Hepatocyte (in vitro differentiated cells): ENCODE data around the gene WDFY4.

ENCODE experiments used
- CTCF ChIP-seq: fragments of 200-600 bp; sonication (generic); IDR thresholded peaks from 2 replicates; pipeline ENCODE4 v1.5.1; 2016; ENCODE audit warnings: antibody characterized with exemption, mild to moderate bottlenecking; ENCODE audit not compliant: poor library complexity
- EZH2phosphoT487 ChIP-seq: fragments of 200-600 bp; sonication (generic); IDR thresholded peaks from one replicate; pipeline ENCODE4 v1.6.1; 2018; ENCODE audit warnings: antibody characterized with exemption, mild to moderate bottlenecking, low read depth, moderate library complexity; ENCODE audit not compliant: unreplicated experiment, severe bottlenecking

- no peak for TF ChIP-seq CTCF
- no peak for TF ChIP-seq EZH2phosphoT487
These were observed 172.2 kb downstream of the WDFY4 start for GRCh38 chr10:48856855-48857254.
